C4-2B (cell line): ENCODE results near the gene SP1.
"Not testable (repeated sequence)": the region's sequence is repeated elsewhere in the genome, so short reads cannot be mapped to it uniquely, and the experiment has no call there.

Experiments
- ZFX ChIP-seq: fragments of 450-650 bp; IDR thresholded peaks from 2 replicates; pipeline ENCODE4 v1.6.1; 2017
- TF ChIP-seq, protein P1 (sequence below): fragments of 450-650 bp; conservative IDR thresholded peaks from 2 replicates; pipeline ENCODE4 v1.5.1; 2017; ENCODE audit warnings: mild to moderate bottlenecking

DNA sequence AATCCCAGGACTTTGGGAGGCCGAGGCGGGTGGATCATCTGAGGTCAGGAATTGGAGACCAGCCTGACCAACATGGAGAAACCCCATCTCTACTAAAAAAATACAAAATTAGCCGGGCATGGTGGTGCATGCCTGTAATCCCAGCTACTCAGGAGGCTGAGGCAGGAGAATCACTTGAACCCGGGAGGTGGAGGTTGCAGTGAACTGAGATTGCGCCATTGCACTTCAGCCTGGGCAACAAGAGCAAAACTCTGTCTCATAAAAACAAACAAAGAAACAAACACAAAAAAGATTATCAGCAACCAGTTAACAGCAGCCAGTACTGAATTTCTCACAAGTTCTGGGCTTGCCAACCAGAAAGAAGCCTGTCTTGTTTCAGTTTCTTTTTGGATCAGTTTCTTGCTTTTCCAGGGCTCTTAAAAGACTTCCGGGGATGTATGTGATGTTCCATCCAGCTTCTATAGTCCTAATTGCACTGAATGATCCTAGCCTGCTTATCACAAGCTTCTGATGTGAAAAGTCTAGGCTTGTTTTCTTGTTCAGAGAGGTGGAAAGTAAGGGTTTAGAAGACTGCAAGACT lies 6.3 kb upstream of the SP1 start:
- TF ChIP-seq ZFX = not testable (repeated sequence)
- TF ChIP-seq, protein P1, sequence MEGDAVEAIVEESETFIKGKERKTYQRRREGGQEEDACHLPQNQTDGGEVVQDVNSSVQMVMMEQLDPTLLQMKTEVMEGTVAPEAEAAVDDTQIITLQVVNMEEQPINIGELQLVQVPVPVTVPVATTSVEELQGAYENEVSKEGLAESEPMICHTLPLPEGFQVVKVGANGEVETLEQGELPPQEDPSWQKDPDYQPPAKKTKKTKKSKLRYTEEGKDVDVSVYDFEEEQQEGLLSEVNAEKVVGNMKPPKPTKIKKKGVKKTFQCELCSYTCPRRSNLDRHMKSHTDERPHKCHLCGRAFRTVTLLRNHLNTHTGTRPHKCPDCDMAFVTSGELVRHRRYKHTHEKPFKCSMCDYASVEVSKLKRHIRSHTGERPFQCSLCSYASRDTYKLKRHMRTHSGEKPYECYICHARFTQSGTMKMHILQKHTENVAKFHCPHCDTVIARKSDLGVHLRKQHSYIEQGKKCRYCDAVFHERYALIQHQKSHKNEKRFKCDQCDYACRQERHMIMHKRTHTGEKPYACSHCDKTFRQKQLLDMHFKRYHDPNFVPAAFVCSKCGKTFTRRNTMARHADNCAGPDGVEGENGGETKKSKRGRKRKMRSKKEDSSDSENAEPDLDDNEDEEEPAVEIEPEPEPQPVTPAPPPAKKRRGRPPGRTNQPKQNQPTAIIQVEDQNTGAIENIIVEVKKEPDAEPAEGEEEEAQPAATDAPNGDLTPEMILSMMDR = not testable (repeated sequence)
